NOMO-1 treated with DMSO at 0.1 percent for 48 hours (cell line): ENCODE measurements around the gene ITIH4.

Source experiments
- DNase-seq: peaks from one replicate; lab custom pipeline; 2025; ENCODE audit not compliant: unreplicated experiment; lab: John Stamatoyannopoulos, UW

The ITIH4 gene

GRCh38 chr3:52849656-52850055, 19.2 kb upstream of the ITIH4 start:
- no peak for DNase-seq

- no peak for DNase-seq
These were observed 18.1 kb upstream of the ITIH4 start for GRCh38 chr3:52848617-52849016.

GRCh38 chr3:52847726-52848125, 17.3 kb upstream of the ITIH4 start:
- no peak for DNase-seq

GRCh38 chr3:52847241-52847640, 16.8 kb upstream of the ITIH4 start:
- DNase-seq, result no peak

GRCh38 chr3:52846432-52846965, 16.0 kb upstream of the ITIH4 start:
- no peak for DNase-seq

GRCh38 chr3:52845691-52846431, 15.4 kb upstream of the ITIH4 start:
- DNase-seq, result no peak

- peak; percentile 50 for DNase-seq
These were observed 14.7 kb upstream of the ITIH4 start for GRCh38 chr3:52845157-52845556.

- DNase-seq, result peak; percentile 46
These were observed 14.0 kb upstream of the ITIH4 start for GRCh38 chr3:52844290-52844975.

- no peak for DNase-seq
These were observed 13.4 kb upstream of the ITIH4 start for GRCh38 chr3:52843881-52844280.

GRCh38 chr3:52843108-52843865, 12.8 kb upstream of the ITIH4 start:
- DNase-seq, result no peak

GRCh38 chr3:52842424-52842823, 12.0 kb upstream of the ITIH4 start:
- no peak for DNase-seq

GRCh38 chr3:52841981-52842340, 11.5 kb upstream of the ITIH4 start:
- DNase-seq, result no peak

- no peak for DNase-seq
These were observed 10.9 kb upstream of the ITIH4 start for GRCh38 chr3:52841211-52841980.

- DNase-seq, result no peak
These were observed 9.5 kb upstream of the ITIH4 start for GRCh38 chr3:52839892-52840545.

GRCh38 chr3:52839268-52839575, 8.8 kb upstream of the ITIH4 start:
- no peak for DNase-seq

- no peak for DNase-seq
These were observed 8.2 kb upstream of the ITIH4 start for GRCh38 chr3:52838561-52839267.

- DNase-seq, result no peak
These were observed 6.5 kb upstream of the ITIH4 start for GRCh38 chr3:52836986-52837385.

- DNase-seq, result no peak
These were observed 6.0 kb upstream of the ITIH4 start for GRCh38 chr3:52836471-52836845.

GRCh38 chr3:52835766-52836470, 5.4 kb upstream of the ITIH4 start:
- DNase-seq, result no peak
